Activated CD4-positive, alpha-beta T cell treated with anti-CD3 and anti-CD28 coated beads for 1 hour (primary cell): ENCODE measurements around the gene TP53I13.

ENCODE experiments used
- DNase-seq: peaks from one replicate; pipeline ENCODE4 v3.0.0-alpha.2; 2020

Gene TP53I13

DNA sequence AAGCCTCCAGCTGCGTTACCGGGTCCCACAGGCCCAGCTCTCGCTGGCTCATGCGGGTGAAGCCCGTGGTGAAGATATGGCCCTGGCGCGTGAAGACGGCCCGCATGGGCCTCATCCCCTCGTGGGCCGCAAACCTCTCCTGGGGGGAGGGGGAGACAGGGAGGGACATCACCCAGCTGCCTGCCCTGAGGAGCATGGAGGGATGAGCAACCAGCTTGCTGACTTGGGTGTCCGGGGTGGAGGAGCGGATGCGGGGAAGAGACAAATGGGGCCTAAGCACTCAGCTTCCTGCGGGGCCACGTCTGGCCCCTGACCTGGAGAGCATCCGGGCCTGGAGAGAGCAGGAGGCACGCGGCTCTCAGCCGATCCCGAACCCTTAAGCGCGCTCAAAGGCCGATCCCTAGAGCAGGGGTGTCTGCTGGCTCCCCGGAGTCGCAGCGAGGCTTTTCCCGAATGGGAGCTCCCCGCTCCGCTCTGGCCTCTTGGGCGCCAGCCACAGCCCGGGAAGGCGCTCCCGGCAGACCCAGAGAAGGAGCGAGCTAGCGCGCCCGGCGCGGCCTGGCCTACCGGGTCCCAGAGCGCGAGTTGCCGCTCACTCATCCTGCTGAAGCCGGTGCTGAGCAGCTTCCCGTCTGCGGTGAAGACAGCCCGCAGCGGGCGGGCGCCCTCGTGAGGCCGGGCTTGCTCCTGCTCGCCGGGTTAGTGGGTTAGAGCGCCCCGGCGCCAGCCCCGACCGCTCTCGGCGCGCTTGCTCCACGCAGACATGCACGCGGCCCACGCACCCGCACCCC, 49.2 kb downstream of the TP53I13 start:
- peak; percentile 82 for DNase-seq

DNA sequence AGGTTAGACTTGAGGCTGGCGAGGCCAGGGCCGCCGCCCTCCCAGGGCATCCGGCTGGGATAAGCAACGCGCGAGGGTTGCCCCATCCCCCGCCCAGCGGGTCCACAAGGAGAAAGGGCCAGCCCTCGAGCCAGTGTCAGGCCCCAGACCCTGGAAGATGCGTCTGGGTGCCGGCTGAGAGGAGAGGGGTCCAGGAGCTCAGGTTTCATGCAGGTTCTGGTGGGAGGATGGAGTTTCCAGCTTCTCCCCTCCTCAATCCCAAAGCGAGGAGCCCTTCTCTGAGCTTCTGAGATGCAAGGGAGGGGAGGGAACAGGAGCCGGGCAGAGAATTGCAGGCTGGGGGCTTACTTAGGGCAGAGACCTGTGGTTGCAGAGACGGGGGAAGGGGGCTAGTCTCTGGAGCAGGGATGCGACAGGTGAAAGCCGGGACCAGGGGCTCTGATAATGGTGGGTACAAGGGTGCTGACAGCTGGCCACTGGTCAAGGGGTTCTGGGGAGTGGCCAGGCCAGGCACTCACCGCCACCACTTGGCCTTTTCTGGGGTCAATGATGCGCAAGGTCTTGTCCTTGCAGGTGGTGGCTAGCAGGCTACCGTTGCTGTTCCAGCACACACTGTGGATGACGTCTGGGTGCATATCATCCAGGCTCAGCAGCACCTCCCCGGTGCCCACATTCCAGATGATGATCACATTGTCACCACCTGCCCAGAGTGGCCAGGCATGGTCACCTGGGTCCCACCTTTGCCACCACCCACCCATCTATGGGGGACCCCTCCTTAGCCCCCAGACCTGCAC, 50.0 kb downstream of the TP53I13 start:
- DNase-seq, result no peak

DNA sequence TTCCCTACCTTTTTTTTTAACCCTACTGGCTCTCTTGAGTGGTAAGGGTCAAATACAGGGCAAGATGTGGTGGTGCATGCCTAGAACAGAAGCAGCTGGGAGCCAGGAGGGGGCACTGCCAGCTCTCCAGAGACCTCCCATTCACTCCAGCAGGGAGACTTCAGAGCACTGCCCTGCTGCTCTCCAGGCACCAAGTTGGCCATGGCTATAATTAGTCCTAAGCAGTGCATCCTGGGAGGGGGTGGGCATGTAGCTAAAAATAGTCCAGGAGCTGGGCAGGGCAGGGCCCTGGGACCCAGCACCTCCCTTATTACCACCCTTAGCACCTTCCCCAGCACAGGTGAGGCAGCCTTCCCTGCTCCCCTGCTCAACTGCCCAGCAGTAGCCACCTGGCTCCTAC, 50.8 kb downstream of the TP53I13 start:
- no peak for DNase-seq

DNA sequence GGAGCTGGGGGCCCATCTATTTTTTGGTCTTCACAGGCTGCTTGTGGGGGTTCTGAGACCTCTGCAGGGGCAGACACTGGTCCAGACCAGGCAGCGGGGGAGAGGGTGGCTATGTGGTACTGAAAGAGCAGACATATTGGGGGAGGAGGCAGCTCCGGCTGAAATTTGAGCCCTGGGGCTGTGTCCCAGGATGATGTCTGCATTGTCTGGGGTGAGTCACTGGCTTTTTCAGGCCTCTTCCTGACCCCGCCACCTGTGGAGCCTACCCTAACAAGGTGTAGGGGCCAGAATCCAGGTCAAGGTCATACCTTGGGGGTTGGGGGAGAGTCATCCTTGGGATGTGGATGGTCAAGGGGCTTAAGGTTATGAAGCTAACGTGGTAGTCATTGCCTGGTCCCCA, 51.8 kb downstream of the TP53I13 start:
- DNase-seq, result no peak

DNA sequence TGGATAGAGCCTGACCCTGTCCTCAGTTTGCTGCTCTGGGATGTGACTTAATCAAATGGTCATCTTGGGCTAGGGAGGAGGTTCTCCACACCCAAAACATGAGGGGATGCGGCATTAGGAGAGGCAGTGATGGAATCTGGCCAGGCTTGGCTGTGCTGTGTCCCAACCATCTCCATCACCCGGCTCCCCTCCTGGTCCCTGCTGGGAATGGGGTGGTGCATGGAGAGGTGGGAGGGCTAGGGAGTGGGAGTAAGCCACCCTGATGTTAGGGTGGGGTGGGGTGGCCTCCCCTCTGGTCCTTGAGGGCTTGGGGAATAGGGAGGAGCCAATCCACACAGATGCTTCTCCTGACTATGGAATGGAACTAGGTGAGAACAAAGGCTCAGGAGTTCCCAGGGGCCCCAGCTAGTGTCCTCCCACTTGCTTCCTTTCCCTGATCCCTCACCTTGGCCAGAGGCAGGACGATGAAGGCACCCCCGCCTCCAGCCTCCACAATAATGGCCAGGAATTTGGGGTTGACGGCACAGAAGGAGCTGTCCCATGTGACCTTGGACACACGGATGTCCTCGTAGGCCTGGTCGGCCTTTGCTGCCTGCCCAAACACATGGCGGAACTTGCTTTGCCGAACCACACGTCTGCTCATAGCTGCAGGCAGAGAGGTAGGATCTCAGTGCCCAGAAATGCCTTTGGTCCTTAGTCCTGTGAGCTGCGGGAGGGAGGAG, 52.4 kb downstream of the TP53I13 start:
- DNase-seq, result no peak

DNA sequence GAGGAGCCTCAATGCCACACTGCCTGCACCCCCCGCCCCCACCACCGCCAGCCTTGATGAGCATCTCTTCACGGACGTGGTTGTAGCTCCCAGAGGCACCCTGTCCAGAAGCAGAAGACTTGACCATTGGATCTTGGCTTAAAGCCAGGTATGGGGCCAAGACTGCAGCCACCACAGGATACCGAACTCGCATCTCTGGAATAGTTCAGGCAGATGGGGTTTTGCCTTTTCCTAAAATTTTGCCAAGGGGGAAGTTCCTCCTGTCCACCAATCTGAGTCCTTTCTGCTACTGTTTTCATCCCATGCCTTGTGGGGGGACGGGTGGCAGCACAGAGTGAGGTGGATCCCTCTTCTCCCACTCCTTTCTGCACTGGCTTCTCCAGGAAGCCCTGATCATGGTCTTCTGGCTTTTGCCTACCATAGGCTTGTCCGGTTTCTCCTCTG, 53.3 kb downstream of the TP53I13 start:
- no peak for DNase-seq
